Uterus (tissue), 2 donors: ENCODE measurements around the gene LTBP2.

ENCODE experiments used
- CTCF ChIP-seq, 4 experiments: fragments of 200-600 bp in 2 of 4; fragments of 450-650 bp in 2 of 4; sonication (generic) in 2 of 4; IDR thresholded peaks; one replicate each; pipeline ENCODE4 v1.5.1; 2016 to 2019; ENCODE audit warnings: antibody characterized with exemption in 4 of 4, mild to moderate bottlenecking in 2 of 4, moderate library complexity in 1 of 4
- POLR2A ChIP-seq, 2 donors: fragments of 450-650 bp; IDR thresholded peaks; one replicate each; pipeline ENCODE4 v1.6.1; 2016; ENCODE audit warnings: antibody characterized with exemption in 2 of 2, mild to moderate bottlenecking in 1 of 2, moderate library complexity in 1 of 2

GRCh38 chr14:74531006-74531405 is 81.0 kb downstream of the LTBP2 start:
- TF ChIP-seq CTCF (IDR thresholded peaks at IDR 0.05) (no peak), POLR2A (IDR thresholded peaks at IDR 0.05) (no peak)
